GM12875 (cell line): Measurements from ENCODE around the gene NOX4.

Experiments used
- H3K4me3 ChIP-seq: one replicate; pipeline ENCODE4 v1.5.1; 2011; ENCODE audit warnings: low read depth, low read length, control low read depth
- TF ChIP-seq, protein P1 (sequence below): IDR thresholded peaks from 2 replicates; pipeline ENCODE4 v1.5.1; 2011; ENCODE audit warnings: low read depth, mild to moderate bottlenecking, control low read depth, inconsistent platforms, low read length, moderate library complexity, borderline replicate concordance; ENCODE audit not compliant: insufficient read depth

Gene NOX4

DNA sequence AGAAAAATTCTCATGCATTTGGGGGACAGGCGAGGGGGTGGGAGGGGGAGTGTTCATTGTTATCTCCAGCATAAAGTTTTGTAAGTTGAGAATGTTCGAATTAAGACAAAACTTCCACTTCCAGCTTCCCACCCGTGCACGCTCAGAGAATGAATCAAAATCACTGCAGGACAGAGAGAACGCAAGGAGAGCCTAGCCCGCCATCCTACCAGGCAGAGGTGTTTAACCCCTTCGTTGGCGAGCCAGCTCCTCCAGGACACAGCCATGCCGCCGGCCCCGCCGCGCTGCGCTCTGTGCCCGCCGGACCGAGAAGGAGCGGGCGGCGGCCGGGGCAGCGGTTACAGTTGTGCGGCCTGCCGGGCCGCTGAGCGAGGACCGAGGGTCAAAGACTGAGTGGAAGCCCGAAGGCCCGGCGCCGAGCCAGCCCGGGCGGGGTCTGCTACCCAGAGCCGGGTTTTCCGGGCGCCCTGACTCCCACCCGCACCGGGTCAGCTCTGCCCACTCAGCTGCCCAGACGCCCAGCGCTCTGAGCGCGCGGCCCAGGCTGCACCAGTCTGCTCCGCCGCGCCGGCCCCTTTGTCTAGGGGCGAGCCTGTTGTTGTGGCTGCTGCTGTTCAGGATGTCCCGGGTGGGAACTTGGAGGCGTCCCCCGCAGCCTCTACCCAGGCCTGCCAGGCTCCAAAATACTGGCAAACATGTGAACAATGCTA is at the start of gene NOX4:
NOX4 (minus strand) TSS at position 395 of the 710 bp plus-strand sequence; CDS start at position 266, 129 bp downstream.
- TF ChIP-seq, protein P1, sequence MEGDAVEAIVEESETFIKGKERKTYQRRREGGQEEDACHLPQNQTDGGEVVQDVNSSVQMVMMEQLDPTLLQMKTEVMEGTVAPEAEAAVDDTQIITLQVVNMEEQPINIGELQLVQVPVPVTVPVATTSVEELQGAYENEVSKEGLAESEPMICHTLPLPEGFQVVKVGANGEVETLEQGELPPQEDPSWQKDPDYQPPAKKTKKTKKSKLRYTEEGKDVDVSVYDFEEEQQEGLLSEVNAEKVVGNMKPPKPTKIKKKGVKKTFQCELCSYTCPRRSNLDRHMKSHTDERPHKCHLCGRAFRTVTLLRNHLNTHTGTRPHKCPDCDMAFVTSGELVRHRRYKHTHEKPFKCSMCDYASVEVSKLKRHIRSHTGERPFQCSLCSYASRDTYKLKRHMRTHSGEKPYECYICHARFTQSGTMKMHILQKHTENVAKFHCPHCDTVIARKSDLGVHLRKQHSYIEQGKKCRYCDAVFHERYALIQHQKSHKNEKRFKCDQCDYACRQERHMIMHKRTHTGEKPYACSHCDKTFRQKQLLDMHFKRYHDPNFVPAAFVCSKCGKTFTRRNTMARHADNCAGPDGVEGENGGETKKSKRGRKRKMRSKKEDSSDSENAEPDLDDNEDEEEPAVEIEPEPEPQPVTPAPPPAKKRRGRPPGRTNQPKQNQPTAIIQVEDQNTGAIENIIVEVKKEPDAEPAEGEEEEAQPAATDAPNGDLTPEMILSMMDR = no peak
- no peak within 1 kb of the TSS for H3K4me3 ChIP-seq

DNA sequence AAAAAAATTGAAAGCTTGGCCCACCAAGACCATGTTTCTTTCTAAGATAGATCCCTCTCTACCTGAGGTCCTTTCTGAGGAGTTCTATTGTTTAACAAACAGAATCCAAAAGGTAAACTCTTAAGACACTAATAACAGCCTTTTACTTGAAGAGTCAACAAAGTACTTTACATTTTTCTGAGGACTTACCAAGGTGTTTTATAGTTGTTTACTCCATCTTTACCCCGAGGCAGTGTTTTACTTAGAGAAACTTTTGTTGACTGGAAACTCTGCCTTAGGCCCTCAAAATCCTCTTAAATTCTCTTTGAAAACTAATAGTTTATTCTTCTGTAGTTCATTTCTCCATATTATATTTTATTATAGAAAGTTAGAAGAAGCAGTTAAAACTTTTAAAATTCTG is 49.7 kb upstream of the NOX4 start:
- no peak overlapping the region for H3K4me3 ChIP-seq
- TF ChIP-seq, protein P1 = no peak

DNA sequence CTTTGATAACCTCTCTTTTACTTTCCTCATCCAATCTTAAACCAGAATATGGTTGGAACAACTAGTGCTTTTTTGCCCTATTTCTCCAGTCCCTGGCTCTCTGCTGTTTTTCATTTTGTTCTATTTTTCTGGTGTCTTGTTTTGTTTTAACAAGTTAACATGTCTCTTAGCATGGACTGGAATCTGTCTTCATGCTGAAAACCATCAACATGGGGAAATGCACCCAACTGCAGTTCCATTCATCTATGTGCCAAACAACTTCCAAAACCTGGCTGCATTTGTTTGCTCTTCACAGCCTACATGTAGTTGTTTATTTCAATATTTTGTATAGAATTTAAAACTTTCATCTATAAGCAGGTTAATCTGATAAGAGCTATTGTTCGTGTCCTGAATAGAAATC is 46.8 kb upstream of the NOX4 start:
- TF ChIP-seq, protein P1 = no peak
- no peak overlapping the region for H3K4me3 ChIP-seq

DNA sequence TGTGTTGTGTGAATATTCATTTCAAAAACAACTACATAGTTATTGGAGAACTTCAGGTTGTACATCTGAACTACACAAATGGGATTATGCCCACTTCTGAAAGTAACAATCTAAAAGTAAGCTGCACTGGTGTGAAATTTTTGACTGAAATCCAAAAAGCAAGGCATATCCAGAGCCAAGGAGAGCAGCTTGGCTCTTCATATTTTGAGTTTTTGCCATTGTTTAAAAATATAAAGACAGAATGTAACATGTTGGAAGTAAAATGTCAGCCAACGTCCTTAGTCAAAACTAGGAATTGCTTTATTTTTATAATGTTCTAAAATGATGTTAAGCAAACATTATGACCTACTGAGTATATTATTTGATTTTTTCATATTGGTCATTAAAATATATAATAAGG is 45.8 kb upstream of the NOX4 start:
- H3K4me3 ChIP-seq = no peak overlapping the region
- TF ChIP-seq, protein P1 = no peak

DNA sequence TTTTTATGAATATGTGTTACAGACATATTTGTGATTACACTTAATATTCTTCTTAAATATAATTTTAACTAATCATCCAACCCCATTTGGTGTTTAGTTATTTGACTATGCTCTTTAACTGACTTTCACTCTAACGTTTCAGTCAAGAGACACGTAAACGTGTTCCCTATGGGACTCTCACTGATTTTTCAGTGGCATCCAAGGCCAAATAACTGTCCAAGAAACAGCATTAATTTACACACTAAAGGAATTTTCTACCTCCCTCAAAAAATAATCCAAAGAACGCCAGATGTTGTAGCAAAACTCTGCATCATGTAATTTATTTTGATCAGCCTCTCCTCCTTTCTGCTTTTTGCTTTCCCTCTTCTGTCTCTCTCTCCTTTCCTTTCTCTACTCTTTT is 44.0 kb upstream of the NOX4 start:
- TF ChIP-seq, protein P1 = no peak
- no peak overlapping the region for H3K4me3 ChIP-seq

DNA sequence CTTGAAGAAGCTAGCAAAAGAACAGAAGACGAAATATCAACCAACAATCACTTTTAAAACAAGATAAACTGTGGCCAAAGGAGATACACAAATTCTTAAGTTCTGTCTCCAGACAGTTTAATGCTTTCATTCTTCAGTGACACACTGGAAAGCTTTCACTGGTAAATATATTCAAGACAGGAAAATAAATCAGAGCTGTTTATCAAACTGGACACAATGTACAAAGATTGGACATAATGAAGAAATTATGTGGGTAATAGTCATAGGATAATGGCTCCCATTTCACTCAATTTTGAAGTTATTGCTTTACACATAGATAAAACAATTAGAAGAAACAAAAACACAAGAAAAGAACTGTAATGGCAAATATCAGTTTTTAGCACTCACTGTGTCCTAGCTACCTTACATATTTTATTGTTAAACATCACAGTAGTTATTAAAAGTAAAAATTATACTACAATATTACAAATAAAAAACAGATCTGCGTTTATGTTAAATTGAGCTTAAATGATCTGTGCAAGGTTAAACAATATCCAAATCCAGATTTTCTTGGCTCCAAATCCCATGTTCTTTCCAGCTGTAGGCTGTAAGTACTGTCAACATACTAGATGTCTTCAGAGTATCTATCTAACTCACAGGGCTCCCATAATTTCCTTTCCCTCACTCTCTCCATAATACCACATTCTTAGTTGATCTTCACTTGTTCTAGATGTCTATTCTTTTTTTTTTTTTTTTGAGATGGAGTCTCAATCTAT is 38.6 kb upstream of the NOX4 start:
- H3K4me3 ChIP-seq = no peak overlapping the region
- TF ChIP-seq, protein P1 = no peak

DNA sequence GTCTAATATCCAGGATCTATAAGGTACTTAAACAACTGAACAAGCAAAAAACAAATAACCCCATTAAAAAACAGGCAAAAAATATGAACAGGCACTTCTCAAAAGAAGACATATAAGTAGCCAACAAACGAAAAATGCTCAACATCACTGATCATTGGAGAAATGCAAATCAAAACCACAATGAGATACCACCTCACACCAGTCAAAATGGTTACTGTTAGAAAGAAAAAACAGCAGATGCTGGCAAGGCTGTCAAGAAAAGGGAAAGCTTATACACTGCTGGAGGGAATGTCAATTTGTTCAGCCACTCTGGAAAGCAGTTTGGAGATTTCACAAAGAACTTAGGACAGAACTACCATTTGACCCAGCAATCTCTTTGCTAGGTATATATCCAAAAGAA is 30.6 kb upstream of the NOX4 start:
- TF ChIP-seq, protein P1 = no peak
- no peak overlapping the region for H3K4me3 ChIP-seq
